DND-41 (cell line): Measurements from ENCODE around the gene ST8SIA4.
A peak's percentile ranks its signal among the peaks of the same experiment; 100 is the strongest.

Source experiments
- ATAC-seq: fragments of 200-7000 bp; cut with Tn5 transposase; 3 replicates; pipeline ENCODE4 v1.9.1; 2021; ENCODE audit warnings: low read depth; ENCODE audit not compliant: insufficient read depth
- DNase-seq: peaks from one replicate; pipeline ENCODE4 v3.0.0-alpha.2; 2020
- H2AFZ ChIP-seq: 2 replicates; pipeline ENCODE4 v1.6.0; 2012; ENCODE audit warnings: low read depth, low read length
- H3K27ac ChIP-seq: 2 replicates; pipeline ENCODE4 v1.5.1; 2012; ENCODE audit warnings: low read length, inconsistent platforms
- H3K27me3 ChIP-seq: fragments of 200-600 bp; sonication (generic); 2 replicates; pipeline ENCODE4 v1.6.0; 2012; ENCODE audit warnings: low read length, mild to moderate bottlenecking, inconsistent platforms; ENCODE audit not compliant: insufficient read depth, poor library complexity
- H3K36me3 ChIP-seq: 2 replicates; pipeline ENCODE4 v1.5.1; 2012; ENCODE audit warnings: low read length, inconsistent platforms; ENCODE audit not compliant: insufficient read depth
- H3K4me1 ChIP-seq: 2 replicates; pipeline ENCODE4 v1.5.1; 2012; ENCODE audit warnings: mild to moderate bottlenecking, low read length; ENCODE audit not compliant: insufficient read depth
- H3K4me2 ChIP-seq: 2 replicates; pipeline ENCODE4 v1.6.0; 2012; ENCODE audit warnings: mild to moderate bottlenecking, moderate library complexity, low read length, inconsistent platforms; ENCODE audit not compliant: insufficient read depth
- H3K4me3 ChIP-seq, 2 experiments: fragments of 200-600 bp in 1 of 2; shearing (Covaris generic) in 1 of 2; 2 replicates each; pipeline ENCODE4 v1.5.1; 2012 to 2016; ENCODE audit warnings: inconsistent platforms in 2 of 2, low read length in 2 of 2, mild to moderate bottlenecking in 2 of 2, low read depth in 1 of 2, moderate library complexity in 1 of 2
- H3K79me2 ChIP-seq: 2 replicates; pipeline ENCODE4 v1.6.0; 2012; ENCODE audit warnings: low read length, inconsistent platforms; ENCODE audit not compliant: insufficient read depth
- H3K9ac ChIP-seq: 2 replicates; pipeline ENCODE4 v1.6.0; 2012; ENCODE audit warnings: low read depth, mild to moderate bottlenecking, inconsistent platforms, low read length, moderate library complexity
- H3K9me3 ChIP-seq: 2 replicates; pipeline ENCODE4 v1.5.1; 2012; ENCODE audit warnings: low read length, moderate library complexity, mild to moderate bottlenecking, inconsistent platforms; ENCODE audit not compliant: insufficient read depth, severe bottlenecking
- H4K20me1 ChIP-seq: 2 replicates; pipeline ENCODE4 v1.6.0; 2012; ENCODE audit warnings: low read length; ENCODE audit not compliant: insufficient read depth
- CTCF ChIP-seq: IDR thresholded peaks from 2 replicates; pipeline ENCODE4 v1.5.1; 2012; ENCODE audit warnings: borderline replicate concordance, low read length, moderate library complexity, mild to moderate bottlenecking; ENCODE audit not compliant: poor library complexity, severe bottlenecking; ENCODE audit errors: extremely low read depth
- EZH2 ChIP-seq: IDR thresholded peaks from 3 replicates; pipeline ENCODE4 v1.6.1; 2012; ENCODE audit warnings: borderline replicate concordance, low read depth, mild to moderate bottlenecking, moderate library complexity, low read length, inconsistent platforms; ENCODE audit not compliant: severe bottlenecking

Gene ST8SIA4

GRCh38 chr5:100852988-100853449 is 50.1 kb downstream of the ST8SIA4 start:
- Histone ChIP-seq H3K4me3 (no peak overlapping the region), H3K79me2 (peaks cover 63% of the 10 kb centered on the region), H3K27me3 (no peaks in the 10 kb centered on the region), H3K9ac (no peak overlapping the region), H3K36me3 (peaks cover 69% of the 10 kb centered on the region), H3K4me2 (no peak overlapping the region), H3K27ac (no peak overlapping the region), H2AFZ (no peak overlapping the region), H4K20me1 (no peaks in the 10 kb centered on the region; the same call in 1 of the 2 replicates), H3K4me1 (peaks cover 4% of the 10 kb centered on the region), H3K9me3 (no peaks in the 10 kb centered on the region)
- TF ChIP-seq CTCF (no peak), EZH2 (no peak)
- ATAC-seq (0 out of 3 replicates have a peak, but pooled peaks have one; percentile 40), DNase-seq (no peak)

DNA sequence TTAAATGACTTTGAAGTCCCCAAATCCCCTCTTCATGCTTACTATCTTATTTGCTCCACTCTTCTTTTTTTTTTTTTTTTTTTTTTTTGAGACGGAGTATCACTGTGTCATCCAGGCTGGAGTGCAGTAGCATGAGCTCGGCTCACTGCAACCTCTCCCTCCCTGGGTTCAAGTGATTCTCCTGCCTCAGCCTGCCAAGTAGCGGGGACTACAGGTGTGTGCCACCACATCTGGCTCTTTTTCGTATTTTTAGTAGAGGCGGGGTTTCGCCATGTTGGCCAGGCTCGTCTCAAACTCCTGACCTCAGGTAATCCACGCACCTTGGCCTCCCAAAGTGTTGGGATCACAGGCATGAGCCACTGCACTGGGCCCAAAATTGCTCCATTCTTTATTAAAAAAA is 51.0 kb downstream of the ST8SIA4 start:
- no peak overlapping the region for H3K27ac ChIP-seq
- no peak overlapping the region for H2AFZ ChIP-seq
- H3K4me2 ChIP-seq = no peak overlapping the region
- peaks cover 63% of the 10 kb centered on the region for H3K79me2 ChIP-seq
- peaks cover 70% of the 10 kb centered on the region for H3K36me3 ChIP-seq
- H3K4me1 ChIP-seq = peaks cover 4% of the 10 kb centered on the region
- no peak overlapping the region for H3K4me3 ChIP-seq
- no peak overlapping the region for H3K9ac ChIP-seq
- no peaks in the 10 kb centered on the region for H3K9me3 ChIP-seq
- ATAC-seq = no peak
- DNase-seq = no peak
- TF ChIP-seq CTCF = no peak
- TF ChIP-seq EZH2 = no peak
- H3K27me3 ChIP-seq = no peaks in the 10 kb centered on the region
- no peaks in the 10 kb centered on the region; the same call in 1 of the 2 replicates for H4K20me1 ChIP-seq

- DNase-seq = no peak
- TF ChIP-seq EZH2 (no peak), CTCF (no peak)
- H4K20me1 ChIP-seq = no peaks in the 10 kb centered on the region
- H3K9me3 ChIP-seq = no peaks in the 10 kb centered on the region
- peaks cover 54% of the 10 kb centered on the region for H3K36me3 ChIP-seq
- H2AFZ ChIP-seq = no peak overlapping the region
- peaks cover 4% of the 10 kb centered on the region; the same call in 1 of the 2 replicates for H3K4me1 ChIP-seq
- no peak overlapping the region for H3K9ac ChIP-seq
- H3K4me3 ChIP-seq = no peak overlapping the region
- H3K27ac ChIP-seq = no peak overlapping the region
- no peak for ATAC-seq
- no peak overlapping the region for H3K4me2 ChIP-seq
- H3K79me2 ChIP-seq = peaks cover 66% of the 10 kb centered on the region
- H3K27me3 ChIP-seq = no peaks in the 10 kb centered on the region
These were observed 56.3 kb downstream of the ST8SIA4 start for GRCh38 chr5:100846772-100847171.
